HG03457 (cell line): ENCODE results near the gene TBX1.

ENCODE experiments used
- ATAC-seq: cut with Tn5 transposase; IDR thresholded peaks from one replicate; pipeline ENCODE4 v1.9.1; 2021; ENCODE audit warnings: moderate number of reproducible peaks; ENCODE audit not compliant: unreplicated experiment

The TBX1 gene

DNA sequence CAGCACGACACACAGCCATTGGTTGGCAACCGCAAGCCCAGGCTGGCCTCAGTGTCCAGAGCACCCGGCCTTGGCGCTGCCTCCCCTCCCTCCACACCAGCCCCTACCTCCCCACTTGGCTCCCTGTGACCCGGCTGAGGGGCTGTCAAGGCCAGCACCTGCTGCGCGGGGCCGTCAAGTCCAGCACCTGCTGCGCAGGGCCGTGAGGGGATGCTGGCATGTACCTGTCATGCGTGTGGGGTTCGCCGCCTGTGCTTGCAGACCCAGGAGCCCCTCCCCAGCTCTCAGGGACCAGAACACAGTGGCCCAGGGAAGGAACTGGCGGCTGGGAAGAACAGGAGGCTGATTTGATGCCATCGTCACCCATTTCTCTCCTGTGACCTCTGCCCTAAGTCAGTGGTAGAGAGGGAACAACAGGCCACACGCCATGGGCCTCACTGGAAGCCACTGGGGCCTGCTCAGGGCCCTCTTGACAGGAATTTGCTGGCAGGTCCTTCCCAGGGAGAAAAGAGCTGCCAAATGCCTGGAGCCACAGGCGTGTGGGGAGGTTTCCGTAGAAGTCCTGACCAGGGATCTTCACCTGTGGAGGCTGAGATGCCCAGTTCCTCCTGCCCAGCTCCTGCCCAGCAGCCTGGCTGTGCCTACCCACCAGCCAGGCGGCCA lies 37.6 kb downstream of the TBX1 start:
- no peak for ATAC-seq

- ATAC-seq: no peak
These were observed 38.3 kb downstream of the TBX1 start for GRCh38 chr22:19798891-19799293.

- no peak for ATAC-seq
These were observed 39.0 kb downstream of the TBX1 start for GRCh38 chr22:19799322-19800190.

GRCh38 chr22:19800306-19800705 lies 39.7 kb downstream of the TBX1 start:
- ATAC-seq: no peak

- ATAC-seq: no peak
These were observed 40.2 kb downstream of the TBX1 start for GRCh38 chr22:19800761-19801244.

- no peak for ATAC-seq
These were observed 40.9 kb downstream of the TBX1 start for GRCh38 chr22:19801340-19802000.

GRCh38 chr22:19802001-19802893 lies 41.7 kb downstream of the TBX1 start:
- ATAC-seq: no peak

DNA sequence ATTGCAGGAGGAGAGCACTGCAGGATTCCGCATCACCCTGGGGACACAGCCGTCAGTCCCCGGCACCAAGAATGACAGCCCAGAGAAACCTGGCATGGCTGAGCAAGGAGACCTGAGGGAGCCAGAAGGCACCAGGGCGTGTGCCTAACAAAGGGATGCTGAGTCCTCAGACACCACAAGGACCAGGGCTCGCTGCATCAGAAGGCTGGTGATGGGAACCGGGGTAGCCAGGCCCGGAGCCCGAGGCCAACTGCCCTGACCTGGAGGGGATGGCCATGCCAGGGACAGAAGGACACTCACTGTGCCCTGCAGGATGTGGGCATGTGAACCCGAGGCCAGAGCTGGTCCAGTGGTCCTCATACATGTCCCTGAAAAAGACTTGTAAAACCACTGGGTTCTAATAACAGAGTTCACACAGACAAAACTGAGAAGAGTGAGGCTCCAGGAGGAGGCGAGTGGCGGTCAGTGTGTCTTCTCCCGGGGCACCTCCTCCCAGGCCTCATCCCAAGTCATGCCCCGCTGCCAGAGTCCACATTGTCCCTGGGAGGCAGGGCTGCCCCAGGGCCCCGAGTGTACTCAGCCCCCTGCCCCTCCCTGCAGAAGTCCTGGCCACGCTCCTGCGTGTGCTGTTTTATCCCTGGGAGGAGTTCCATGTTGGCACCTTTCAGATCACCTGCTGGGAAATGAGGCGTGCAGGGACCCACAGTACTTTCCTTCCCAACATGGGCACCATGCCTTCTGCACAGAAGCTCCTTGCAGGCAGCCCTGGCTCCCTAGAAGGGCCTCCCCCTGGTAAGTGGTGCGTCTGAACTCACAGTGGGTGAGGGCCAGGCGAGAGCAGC lies 42.5 kb downstream of the TBX1 start:
- no peak for ATAC-seq

GRCh38 chr22:19803736-19804267 lies 43.2 kb downstream of the TBX1 start:
- ATAC-seq: no peak

GRCh38 chr22:19805821-19806212 lies 45.2 kb downstream of the TBX1 start:
- no peak for ATAC-seq

DNA sequence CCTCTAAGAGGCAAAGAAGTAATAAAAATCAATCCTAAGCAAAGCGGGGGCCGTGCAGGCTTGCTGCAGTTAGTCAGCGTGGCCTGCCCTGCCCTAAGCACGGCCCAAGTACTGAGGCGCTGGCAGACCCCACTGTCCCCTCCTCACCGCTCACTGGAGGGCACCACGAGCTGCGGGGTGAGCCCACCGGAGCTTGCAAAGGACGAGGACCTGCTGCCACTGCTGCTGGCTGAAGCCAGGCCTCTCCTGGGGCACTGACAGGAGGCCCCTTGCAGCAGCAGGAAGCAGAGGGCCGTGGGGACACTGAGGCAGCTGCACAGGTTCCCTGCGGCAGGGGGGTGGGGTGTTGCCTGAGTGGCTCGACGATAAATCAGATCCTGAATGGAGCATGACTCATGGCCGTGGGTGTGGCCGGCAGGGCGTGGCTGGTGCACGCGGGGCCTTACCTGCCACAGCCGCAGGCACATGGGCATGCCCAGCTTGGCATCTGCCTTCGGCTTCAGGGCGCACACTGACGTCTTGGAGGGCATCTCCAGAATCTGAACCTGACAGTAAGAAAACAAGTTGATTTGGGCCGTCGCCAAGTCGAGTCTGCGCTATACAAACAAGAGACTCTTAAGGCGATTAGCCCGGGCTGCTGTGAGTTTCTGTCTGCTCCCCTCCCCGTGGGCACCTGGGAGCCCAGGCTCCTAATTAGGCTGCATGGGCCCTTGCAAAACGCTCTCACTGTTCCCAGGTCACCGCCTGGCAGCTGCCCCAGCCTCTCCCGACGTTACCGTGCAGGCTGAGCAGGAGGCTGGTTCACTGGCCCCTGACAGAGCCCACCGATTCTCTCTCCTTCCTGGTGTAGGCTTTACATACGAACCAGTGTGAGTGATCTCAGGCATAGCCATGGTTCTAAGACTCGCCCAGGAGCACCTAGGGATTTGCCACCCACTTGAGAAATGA lies 45.9 kb downstream of the TBX1 start:
- ATAC-seq: no peak

- no peak for ATAC-seq
These were observed 46.8 kb downstream of the TBX1 start for GRCh38 chr22:19807161-19807913.

- no peak for ATAC-seq
These were observed 47.6 kb downstream of the TBX1 start for GRCh38 chr22:19807914-19808872.

DNA sequence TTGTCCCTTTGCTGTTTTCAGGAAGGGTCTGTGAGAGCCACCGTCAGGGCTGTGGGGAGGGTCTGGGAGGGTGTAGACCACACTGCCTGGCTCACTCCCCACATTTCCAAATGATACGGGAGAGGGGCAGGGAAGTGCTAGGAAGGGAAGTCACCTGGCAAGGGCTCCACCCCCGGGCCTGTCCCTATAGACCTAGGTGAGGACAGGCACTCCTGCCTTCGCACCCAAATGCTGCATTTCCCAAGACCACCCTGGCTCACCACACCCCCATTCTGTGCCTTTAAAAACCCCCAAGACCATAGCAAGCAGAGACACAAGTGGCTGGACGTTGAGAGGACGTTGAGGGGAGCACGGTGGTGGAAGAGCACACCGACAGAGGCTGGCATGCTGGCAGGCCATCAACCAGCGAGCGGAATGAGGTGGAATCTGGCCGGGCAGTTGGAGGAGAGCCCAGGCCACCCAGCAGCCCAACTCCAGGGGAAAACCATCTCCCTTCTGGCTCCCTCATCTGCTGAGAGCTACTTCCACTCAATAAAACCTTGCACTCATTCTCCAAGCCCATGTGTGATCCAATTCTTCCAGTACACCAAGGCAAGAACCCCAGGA lies 48.4 kb downstream of the TBX1 start:
- ATAC-seq: no peak

DNA sequence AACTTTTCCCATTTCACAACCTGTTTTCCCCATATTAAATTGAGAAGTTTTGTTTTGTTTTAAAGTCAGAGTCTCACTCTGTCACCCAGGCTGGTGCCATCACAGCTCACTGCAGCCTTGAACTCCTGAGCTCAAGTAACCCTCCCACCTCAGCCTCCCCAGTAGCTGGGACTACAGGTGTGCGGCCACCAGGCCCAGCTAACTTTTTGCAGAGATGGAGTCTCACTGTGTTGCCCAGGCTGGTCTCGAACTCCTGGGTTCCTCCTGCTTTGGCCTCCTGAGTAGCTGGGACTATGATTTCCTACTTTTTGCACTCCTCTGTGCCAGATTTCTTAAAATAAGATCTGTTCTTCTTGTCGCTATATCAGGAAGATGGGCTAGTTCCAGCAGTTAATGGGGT lies 49.2 kb downstream of the TBX1 start:
- no peak for ATAC-seq
